Measurements from ENCODE around the gene TRPM3. TPM values are rescaled to one million over a fixed set of nuclear protein-coding genes. Genes with fewer than 3 reads are reported as not detected.

The TRPM3 gene
- total and polyA plus RNA-seq, 9 of the 15 experiments (the other 6 are each of a cell fraction or from before 2014, with no cell fraction given), result 0.04 TPM; not detected in 8

- TF ChIP-seq MGA (IDR thresholded peaks at IDR 0.05) (no peak), ZNF124 (CRISPR knock-in tag; IDR thresholded peaks at IDR 0.05) (no peak), NCOA4 (IDR thresholded peaks at IDR 0.05; ENCODE audit: partially characterized antibody) (no peak), PBX2 (CRISPR knock-in tag; IDR thresholded peaks at IDR 0.05; ENCODE audit: low read depth) (no peak), PBX2 (tag; conservative IDR thresholded peaks at IDR 0.05; ENCODE audit: low read depth) (no peak), HMGN3 (IDR thresholded peaks at IDR 0.05; ENCODE audit: borderline replicate concordance, extremely low read depth, insufficient read length, low read depth, low read length) (no peak), KLF1 (tag; IDR thresholded peaks at IDR 0.05) (no peak), NEUROD1 (IDR thresholded peaks at IDR 0.05; ENCODE audit: borderline replicate concordance, low read depth, low read length, partially characterized antibody) (no peak)
These were observed at the start of gene TRPM3 (continued) for GRCh38 chr9:71121275-71122021.

All from K562 (cell line).